ENCODE results near the gene ALDH16A1.

GRCh38 chr19:49407482-49408015, 45.5 kb upstream of the ALDH16A1 start:
- TF ChIP-seq POLR2A (IDR thresholded peaks at IDR 0.05; ENCODE audit: low read depth, low read length) (no peak), TAF1 (IDR thresholded peaks at IDR 0.05; ENCODE audit: borderline replicate concordance, low read depth, low read length) (no peak), POLR2AphosphoS5 (IDR thresholded peaks at IDR 0.05; ENCODE audit: low read depth, low read length) (no peak)

All from GM12892 (cell line).